Memory B cell (primary cell): ENCODE results near the gene TMEM240.
"Not testable (repeated sequence)": the region's sequence is repeated elsewhere in the genome, so short reads cannot be mapped to it uniquely, and the experiment has no call there.

Source experiments
- ATAC-seq: fragments of 150-1000 bp; cut with Tn5 transposase; 2 replicates; pipeline ENCODE4 v1.10.0; 2021; ENCODE audit warnings: low read depth, mild to moderate bottlenecking, moderate library complexity
- DNase-seq, 2 donors: peaks; one replicate each; pipeline ENCODE4 v3.0.0; 2022; ENCODE audit warnings: low spot score in 2 of 2
- H3K27ac Mint-ChIP-seq: one replicate; pipeline ENCODE4 v1.8.0; 2022; ENCODE audit warnings: mild to moderate bottlenecking, moderate library complexity, mixed read lengths
- H3K27me3 Mint-ChIP-seq: one replicate; pipeline ENCODE4 v1.8.0; 2022; ENCODE audit warnings: mixed read lengths
- H3K36me3 Mint-ChIP-seq: one replicate; pipeline ENCODE4 v1.8.0; 2022; ENCODE audit warnings: mild to moderate bottlenecking, mixed read lengths
- H3K4me1 Mint-ChIP-seq: one replicate; pipeline ENCODE4 v1.8.0; 2022; ENCODE audit warnings: mixed read lengths
- H3K4me3 Mint-ChIP-seq: one replicate; pipeline ENCODE4 v1.8.0; 2022; ENCODE audit warnings: mild to moderate bottlenecking, moderate library complexity, mixed read lengths
- H3K9me3 Mint-ChIP-seq: one replicate; pipeline ENCODE4 v1.8.0; 2022; ENCODE audit warnings: mixed read lengths

The TMEM240 gene

GRCh38 chr1:1490633-1491230 is 49.7 kb downstream of the TMEM240 start:
- H3K4me3 Mint-ChIP-seq = no peak overlapping the region
- ATAC-seq (no peak), DNase-seq (no peak)
- H3K27me3 Mint-ChIP-seq = no peaks in the 10 kb centered on the region
- H3K9me3 Mint-ChIP-seq = peaks cover 3% of the 10 kb centered on the region
- peaks cover 20% of the 10 kb centered on the region for H3K36me3 Mint-ChIP-seq
- no peaks in the 10 kb centered on the region for H3K4me1 Mint-ChIP-seq
- H3K27ac Mint-ChIP-seq = no peak overlapping the region

- Mint-ChIP-seq H3K27me3 (no peaks in the 10 kb centered on the region), H3K36me3 (peaks cover 20% of the 10 kb centered on the region), H3K4me1 (no peaks in the 10 kb centered on the region), H3K4me3 (no peak overlapping the region), H3K27ac (no peak overlapping the region), H3K9me3 (peaks cover 3% of the 10 kb centered on the region)
- ATAC-seq = no peak
- no peak for DNase-seq
Measured at GRCh38 chr1:1489861-1490260, 50.6 kb downstream of the TMEM240 start.

GRCh38 chr1:1489231-1489630 is 51.2 kb downstream of the TMEM240 start:
- H3K27me3 Mint-ChIP-seq = no peaks in the 10 kb centered on the region
- no peak for DNase-seq
- no peaks in the 10 kb centered on the region for H3K4me1 Mint-ChIP-seq
- H3K36me3 Mint-ChIP-seq = peaks cover 19% of the 10 kb centered on the region
- peaks cover 3% of the 10 kb centered on the region for H3K9me3 Mint-ChIP-seq
- no peak overlapping the region for H3K27ac Mint-ChIP-seq
- no peak overlapping the region for H3K4me3 Mint-ChIP-seq
- ATAC-seq = no peak

GRCh38 chr1:1487701-1488100 is 52.7 kb downstream of the TMEM240 start:
- ATAC-seq (no peak), DNase-seq (no peak)
- no peak overlapping the region for H3K27ac Mint-ChIP-seq
- no peaks in the 10 kb centered on the region for H3K9me3 Mint-ChIP-seq
- H3K4me3 Mint-ChIP-seq = no peak overlapping the region
- no peaks in the 10 kb centered on the region for H3K4me1 Mint-ChIP-seq
- H3K36me3 Mint-ChIP-seq = peaks cover 13% of the 10 kb centered on the region
- H3K27me3 Mint-ChIP-seq = no peaks in the 10 kb centered on the region

GRCh38 chr1:1485755-1486317 is 54.6 kb downstream of the TMEM240 start:
- H3K9me3 Mint-ChIP-seq, ATAC-seq, H3K4me1 Mint-ChIP-seq, H3K27ac Mint-ChIP-seq, H3K4me3 Mint-ChIP-seq, H3K27me3 Mint-ChIP-seq, DNase-seq: not testable (repeated sequence)
- peaks cover 13% of the 10 kb centered on the region for H3K36me3 Mint-ChIP-seq

GRCh38 chr1:1484976-1485750 is 55.3 kb downstream of the TMEM240 start:
- not testable (repeated sequence) for H3K4me1 Mint-ChIP-seq, ATAC-seq, H3K9me3 Mint-ChIP-seq, H3K4me3 Mint-ChIP-seq, H3K27me3 Mint-ChIP-seq, DNase-seq, H3K27ac Mint-ChIP-seq
- peaks cover 13% of the 10 kb centered on the region for H3K36me3 Mint-ChIP-seq
